ENCODE measurements around the gene PTPRN2. TPM values are rescaled to one million over a fixed set of nuclear protein-coding genes. Genes with fewer than 3 reads are reported as not detected.
"Not testable (repeated sequence)": the region's sequence is repeated elsewhere in the genome, so short reads cannot be mapped to it uniquely, and the experiment has no call there.

Gene PTPRN2
- total RNA-seq, 1 experiment from 2014 or later: 1.2 TPM

GRCh38 chr7:158384746-158385145, 202.9 kb downstream of the PTPRN2 start:
- Histone ChIP-seq H3K27me3 (replicated peaks) (no peaks in the 10 kb centered on the region), H3K27ac (no peak overlapping the region), H3K4me3 (no peak overlapping the region), H3K9me3 (replicated peaks) (0 out of 2 replicates have a peak, but pooled peaks cover 5% of the 10 kb centered on the region), H3K4me1 (replicated peaks) (no peaks in the 10 kb centered on the region), H3K36me3 (no peaks in the 10 kb centered on the region)
- no peak for DNase-seq (ENCODE audit: low read depth in 1 of 2, low spot score in 2 of 2)

- 0 out of 2 replicates have a peak, but pooled peaks cover 5% of the 10 kb centered on the region for H3K9me3 ChIP-seq (replicated peaks)
- H3K36me3 ChIP-seq: no peaks in the 10 kb centered on the region
- no peak for DNase-seq (ENCODE audit: low read depth in 1 of 2, low spot score in 2 of 2)
- no peak overlapping the region for H3K4me3 ChIP-seq
- no peak overlapping the region for H3K27ac ChIP-seq
- H3K27me3 ChIP-seq (replicated peaks): no peaks in the 10 kb centered on the region
- H3K4me1 ChIP-seq (replicated peaks): no peaks in the 10 kb centered on the region
These were observed 204.0 kb downstream of the PTPRN2 start for GRCh38 chr7:158383665-158384064.

GRCh38 chr7:158382363-158383254, 205.0 kb downstream of the PTPRN2 start:
- H3K4me3 ChIP-seq: no peak overlapping the region
- H3K36me3 ChIP-seq: no peaks in the 10 kb centered on the region
- no peak for DNase-seq (ENCODE audit: low read depth in 1 of 2, low spot score in 2 of 2)
- no peak overlapping the region for H3K27ac ChIP-seq
- 0 out of 2 replicates have a peak, but pooled peaks cover 5% of the 10 kb centered on the region for H3K9me3 ChIP-seq (replicated peaks)
- H3K4me1 ChIP-seq (replicated peaks): no peaks in the 10 kb centered on the region
- H3K27me3 ChIP-seq (replicated peaks): no peaks in the 10 kb centered on the region

GRCh38 chr7:158381956-158382355, 205.7 kb downstream of the PTPRN2 start:
- 0 out of 2 replicates have a peak, but pooled peaks cover 5% of the 10 kb centered on the region for H3K9me3 ChIP-seq (replicated peaks)

GRCh38 chr7:158378978-158379377, 208.6 kb downstream of the PTPRN2 start:
- peaks cover 16% of the 10 kb centered on the region for H3K4me1 ChIP-seq (replicated peaks)
- no peaks in the 10 kb centered on the region for H3K27me3 ChIP-seq (replicated peaks)
- no peak overlapping the region for H3K27ac ChIP-seq
- H3K36me3 ChIP-seq: no peaks in the 10 kb centered on the region
- H3K4me3 ChIP-seq: no peak overlapping the region
- 0 out of 2 replicates have a peak, but pooled peaks cover 10% of the 10 kb centered on the region for H3K9me3 ChIP-seq (replicated peaks)
- DNase-seq (ENCODE audit: low read depth in 1 of 2, low spot score in 2 of 2): no peak

More at GRCh38 chr7:158381956-158382355, 205.7 kb downstream of the PTPRN2 start:
- H3K27ac ChIP-seq: no peak overlapping the region
- H3K36me3 ChIP-seq: no peaks in the 10 kb centered on the region
- no peak for DNase-seq (ENCODE audit: low read depth in 1 of 2, low spot score in 2 of 2)
- no peaks in the 10 kb centered on the region for H3K4me1 ChIP-seq (replicated peaks)
- no peaks in the 10 kb centered on the region for H3K27me3 ChIP-seq (replicated peaks)
- H3K4me3 ChIP-seq: no peak overlapping the region

GRCh38 chr7:158377800-158378623, 209.6 kb downstream of the PTPRN2 start:
- no peak overlapping the region for H3K4me3 ChIP-seq
- no peaks in the 10 kb centered on the region for H3K36me3 ChIP-seq
- H3K9me3 ChIP-seq (replicated peaks): 0 out of 2 replicates have a peak, but pooled peaks cover 8% of the 10 kb centered on the region
- DNase-seq (ENCODE audit: low read depth in 1 of 2, low spot score in 2 of 2): no peak
- H3K27ac ChIP-seq: no peak overlapping the region
- peaks cover 20% of the 10 kb centered on the region for H3K4me1 ChIP-seq (replicated peaks)
- H3K27me3 ChIP-seq (replicated peaks): no peaks in the 10 kb centered on the region

GRCh38 chr7:158376839-158377186, 210.8 kb downstream of the PTPRN2 start:
- H3K27ac ChIP-seq; H3K9me3 ChIP-seq (replicated peaks); DNase-seq (ENCODE audit: low read depth in 1 of 2, low spot score in 2 of 2); H3K27me3 ChIP-seq (replicated peaks); H3K4me3 ChIP-seq; H3K36me3 ChIP-seq: not testable (repeated sequence)
- peaks cover 20% of the 10 kb centered on the region for H3K4me1 ChIP-seq (replicated peaks)

- DNase-seq (ENCODE audit: low read depth in 1 of 2, low spot score in 2 of 2); H3K4me3 ChIP-seq; H3K27ac ChIP-seq; H3K36me3 ChIP-seq; H3K9me3 ChIP-seq (replicated peaks); H3K27me3 ChIP-seq (replicated peaks): not testable (repeated sequence)
- H3K4me1 ChIP-seq (replicated peaks): peaks cover 20% of the 10 kb centered on the region
These were observed 211.3 kb downstream of the PTPRN2 start for GRCh38 chr7:158376146-158376838.

GRCh38 chr7:158375034-158375433, 212.6 kb downstream of the PTPRN2 start:
- Histone ChIP-seq H3K27me3 (replicated peaks) (no peaks in the 10 kb centered on the region), H3K27ac (peak overlapping the region; percentile 81), H3K9me3 (replicated peaks) (0 out of 2 replicates have a peak, but pooled peaks cover 5% of the 10 kb centered on the region), H3K4me3 (no peak overlapping the region), H3K4me1 (replicated peaks) (peaks cover 20% of the 10 kb centered on the region), H3K36me3 (no peaks in the 10 kb centered on the region)
- DNase-seq (ENCODE audit: low read depth in 1 of 2, low spot score in 2 of 2): no peak

GRCh38 chr7:158374586-158374985, 213.0 kb downstream of the PTPRN2 start:
- Histone ChIP-seq H3K36me3 (no peaks in the 10 kb centered on the region), H3K27ac (peak overlapping the region; percentile 81), H3K9me3 (replicated peaks) (0 out of 2 replicates have a peak, but pooled peaks cover 5% of the 10 kb centered on the region), H3K4me3 (no peak overlapping the region), H3K4me1 (replicated peaks) (peaks cover 20% of the 10 kb centered on the region), H3K27me3 (replicated peaks) (no peaks in the 10 kb centered on the region)
- DNase-seq (ENCODE audit: low read depth in 1 of 2, low spot score in 2 of 2): peak; percentile 71 to 72

- Histone ChIP-seq H3K36me3 (no peaks in the 10 kb centered on the region), H3K4me1 (replicated peaks) (peaks cover 20% of the 10 kb centered on the region), H3K27me3 (replicated peaks) (no peaks in the 10 kb centered on the region), H3K4me3 (no peak overlapping the region), H3K9me3 (replicated peaks) (0 out of 2 replicates have a peak, but pooled peaks cover 5% of the 10 kb centered on the region), H3K27ac (peak overlapping the region; percentile 81)
- DNase-seq (ENCODE audit: low read depth in 1 of 2, low spot score in 2 of 2): no peak
These were observed 213.5 kb downstream of the PTPRN2 start for GRCh38 chr7:158374146-158374545.

GRCh38 chr7:158373476-158374133, 214.0 kb downstream of the PTPRN2 start:
- peaks cover 20% of the 10 kb centered on the region for H3K4me1 ChIP-seq (replicated peaks)
- 0 out of 2 replicates have a peak, but pooled peaks cover 5% of the 10 kb centered on the region for H3K9me3 ChIP-seq (replicated peaks)
- peak overlapping the region; percentile 81 for H3K27ac ChIP-seq
- H3K4me3 ChIP-seq: no peak overlapping the region
- H3K36me3 ChIP-seq: no peaks in the 10 kb centered on the region
- DNase-seq (ENCODE audit: low read depth in 1 of 2, low spot score in 2 of 2): no peak
- no peaks in the 10 kb centered on the region for H3K27me3 ChIP-seq (replicated peaks)
